Neural cell (in vitro differentiated cells): Measurements from ENCODE around the gene ITGB2. TPM values are rescaled to one million over a fixed set of nuclear protein-coding genes. Genes with fewer than 3 reads are reported as not detected.

Experiments used
- H2AFZ ChIP-seq: fragments of 200-600, 300-800 bp; sonication (generic), shearing (Covaris generic); 2 replicates; pipeline ENCODE4 v1.6.0; 2014; ENCODE audit warnings: low read depth, mild to moderate bottlenecking, antibody characterized with exemption, low read length, moderate library complexity
- H3F3A ChIP-seq: fragments of 200-600 bp; shearing (Covaris generic); 2 replicates; pipeline ENCODE4 v1.6.1; 2016; ENCODE audit warnings: mild to moderate bottlenecking, moderate library complexity, mixed read lengths, antibody characterized with exemption, low read length; ENCODE audit not compliant: insufficient read depth, poor library complexity, severe bottlenecking
- H3K27ac ChIP-seq: fragments of 200-600, 300-800 bp; sonication (generic), shearing (Covaris generic); 2 replicates; pipeline ENCODE4 v1.5.1; 2014; ENCODE audit warnings: mild to moderate bottlenecking, low read length, moderate library complexity
- H3K27me3 ChIP-seq: fragments of 300-800, 200-600 bp; sonication (generic), shearing (Covaris generic); 2 replicates; pipeline ENCODE4 v1.6.0; 2014; ENCODE audit warnings: mild to moderate bottlenecking, low read depth, low read length, moderate library complexity; ENCODE audit not compliant: insufficient read depth
- H3K36me3 ChIP-seq: fragments of 300-800, 200-600 bp; sonication (generic), shearing (Covaris generic); 2 replicates; pipeline ENCODE4 v1.5.1; 2014; ENCODE audit warnings: mild to moderate bottlenecking, antibody characterized with exemption, low read length, moderate library complexity; ENCODE audit not compliant: insufficient read depth
- H3K4me2 ChIP-seq: fragments of 300-800, 200-600 bp; sonication (generic), shearing (Covaris generic); 2 replicates; pipeline ENCODE4 v1.6.0; 2014; ENCODE audit warnings: mild to moderate bottlenecking, low read length
- H3K4me3 ChIP-seq: fragments of 300-800, 200-600 bp; sonication (generic), shearing (Covaris generic); 2 replicates; pipeline ENCODE4 v1.5.1; 2014; ENCODE audit warnings: mild to moderate bottlenecking, low read length, moderate library complexity
- H3K79me2 ChIP-seq: fragments of 200-600 bp; shearing (Covaris generic); replicated peaks from 2 replicates; pipeline ENCODE4 v1.6.0; 2014; ENCODE audit warnings: mild to moderate bottlenecking, low read length, moderate library complexity; ENCODE audit not compliant: insufficient read depth
- H3K9ac ChIP-seq: fragments of 300-800, 200-600 bp; sonication (generic), shearing (Covaris generic); 2 replicates; pipeline ENCODE4 v1.6.1; 2016; ENCODE audit warnings: mild to moderate bottlenecking, low read length, mixed read lengths
- H3K9me2 ChIP-seq: fragments of 200-600 bp; shearing (Covaris generic); 2 replicates; pipeline ENCODE4 v1.6.1; 2016; ENCODE audit warnings: mild to moderate bottlenecking, low read length, mixed read lengths; ENCODE audit not compliant: insufficient read depth
- H3K9me3 ChIP-seq: fragments of 200-600, 300-800 bp; sonication (generic), shearing (Covaris generic); 2 replicates; pipeline ENCODE4 v1.6.1; 2016; ENCODE audit warnings: mild to moderate bottlenecking, mixed run types, low read length, moderate library complexity, mixed read lengths
- H4K20me1 ChIP-seq: fragments of 200-600 bp; shearing (Covaris generic); 2 replicates; pipeline ENCODE4 v1.6.1; 2016; ENCODE audit warnings: mild to moderate bottlenecking, mixed run types; ENCODE audit not compliant: insufficient read depth
- EP300 ChIP-seq: fragments of 450-650 bp; conservative IDR thresholded peaks from 2 replicates; pipeline ENCODE4 v1.6.1; 2014; ENCODE audit warnings: antibody characterized with exemption, mild to moderate bottlenecking, moderate library complexity; ENCODE audit not compliant: poor library complexity, severe bottlenecking
- EZH2 ChIP-seq: fragments of 200-600, 300-800 bp; shearing (Covaris generic), sonication (generic); IDR thresholded peaks from 2 replicates; pipeline ENCODE4 v1.6.1; 2014; ENCODE audit warnings: antibody characterized with exemption, low read length, borderline replicate concordance, mild to moderate bottlenecking; ENCODE audit not compliant: insufficient read depth, poor library complexity, severe bottlenecking
- MXI1 ChIP-seq: fragments of 450-650 bp; conservative IDR thresholded peaks from 2 replicates; pipeline ENCODE4 v1.6.1; 2014; ENCODE audit warnings: antibody characterized with exemption, mild to moderate bottlenecking; ENCODE audit not compliant: poor library complexity, severe bottlenecking
- POLR2AphosphoS5 ChIP-seq: IDR thresholded peaks from 2 replicates; pipeline ENCODE4 v1.6.1; 2012
- RAD21 ChIP-seq: fragments of 450-650 bp; conservative IDR thresholded peaks from 2 replicates; pipeline ENCODE4 v1.6.1; 2014; ENCODE audit warnings: antibody characterized with exemption, mild to moderate bottlenecking, moderate library complexity
- SMC3 ChIP-seq: fragments of 450-650 bp; conservative IDR thresholded peaks from 2 replicates; pipeline ENCODE4 v1.6.1; 2014; ENCODE audit warnings: antibody characterized with exemption, mild to moderate bottlenecking, moderate library complexity; ENCODE audit not compliant: poor library complexity
- TAF1 ChIP-seq: IDR thresholded peaks from 2 replicates; pipeline ENCODE4 v1.6.1; 2012; ENCODE audit warnings: low read depth
- polyA plus RNA-seq: library from polyadenylated mRNA; depleted of rRNA; stranded (reverse); fragments of >200 nt; gene quantifications from 2 replicates; pipeline ENCODE4 v1.2.3, GENCODE V29; 2014
- TF ChIP-seq, protein P1 (sequence below): IDR thresholded peaks from 2 replicates; pipeline ENCODE4 v1.6.1; 2012; ENCODE audit warnings: borderline replicate concordance
- TF ChIP-seq, protein P2 (sequence below): fragments of 450-650 bp; IDR thresholded peaks from 2 replicates; pipeline ENCODE4 v1.5.1; 2014; ENCODE audit warnings: antibody characterized with exemption, mild to moderate bottlenecking, moderate library complexity; ENCODE audit not compliant: poor library complexity, severe bottlenecking

ITGB2 gene
- polyA plus RNA-seq, 1 donor from 2014 or later = not detected

DNA sequence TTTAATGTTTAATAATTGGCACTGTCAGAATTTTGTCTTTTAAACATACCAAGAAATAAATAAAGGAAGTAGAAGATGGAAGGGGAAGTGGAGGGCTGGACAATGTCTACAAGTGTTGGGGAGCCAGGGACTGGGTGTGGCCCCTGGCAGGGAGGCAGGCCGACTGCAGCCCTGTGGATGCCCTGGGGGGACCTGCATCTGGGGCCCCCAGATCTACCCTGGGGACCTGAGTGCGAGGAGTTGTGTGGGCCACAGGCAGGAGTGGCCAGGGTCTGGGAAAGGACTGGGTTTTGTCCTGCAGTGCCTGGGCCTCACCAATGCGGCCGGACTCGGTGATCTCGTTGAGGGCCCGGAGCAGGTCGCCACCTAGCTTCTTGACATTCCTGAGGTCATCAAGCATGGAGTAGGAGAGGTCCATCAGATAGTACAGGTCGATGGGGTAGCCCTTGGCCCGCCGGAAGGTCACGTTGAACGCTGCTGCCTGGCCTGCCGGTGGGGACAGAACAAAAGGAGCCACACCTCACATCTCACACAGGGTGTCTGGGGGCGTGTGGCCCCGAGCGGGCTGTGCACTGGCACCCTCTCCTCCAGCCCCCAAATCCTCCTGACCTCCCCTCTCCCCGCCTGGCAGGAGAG, 17.5 kb downstream of the ITGB2 start:
- Histone ChIP-seq H3K9me3 (no peaks in the 10 kb centered on the region), H3K4me3 (no peak overlapping the region), H3K9me2 (no peaks in the 10 kb centered on the region), H3K27ac (no peak overlapping the region), H3K27me3 (no peaks in the 10 kb centered on the region), H3K79me2 (no peaks in the 10 kb centered on the region), H2AFZ (no peak overlapping the region), H3K4me2 (no peak overlapping the region), H4K20me1 (no peaks in the 10 kb centered on the region), H3K9ac (no peak overlapping the region), H3F3A (no peaks in the 10 kb centered on the region), H3K36me3 (no peaks in the 10 kb centered on the region)
- TF ChIP-seq, protein P1, sequence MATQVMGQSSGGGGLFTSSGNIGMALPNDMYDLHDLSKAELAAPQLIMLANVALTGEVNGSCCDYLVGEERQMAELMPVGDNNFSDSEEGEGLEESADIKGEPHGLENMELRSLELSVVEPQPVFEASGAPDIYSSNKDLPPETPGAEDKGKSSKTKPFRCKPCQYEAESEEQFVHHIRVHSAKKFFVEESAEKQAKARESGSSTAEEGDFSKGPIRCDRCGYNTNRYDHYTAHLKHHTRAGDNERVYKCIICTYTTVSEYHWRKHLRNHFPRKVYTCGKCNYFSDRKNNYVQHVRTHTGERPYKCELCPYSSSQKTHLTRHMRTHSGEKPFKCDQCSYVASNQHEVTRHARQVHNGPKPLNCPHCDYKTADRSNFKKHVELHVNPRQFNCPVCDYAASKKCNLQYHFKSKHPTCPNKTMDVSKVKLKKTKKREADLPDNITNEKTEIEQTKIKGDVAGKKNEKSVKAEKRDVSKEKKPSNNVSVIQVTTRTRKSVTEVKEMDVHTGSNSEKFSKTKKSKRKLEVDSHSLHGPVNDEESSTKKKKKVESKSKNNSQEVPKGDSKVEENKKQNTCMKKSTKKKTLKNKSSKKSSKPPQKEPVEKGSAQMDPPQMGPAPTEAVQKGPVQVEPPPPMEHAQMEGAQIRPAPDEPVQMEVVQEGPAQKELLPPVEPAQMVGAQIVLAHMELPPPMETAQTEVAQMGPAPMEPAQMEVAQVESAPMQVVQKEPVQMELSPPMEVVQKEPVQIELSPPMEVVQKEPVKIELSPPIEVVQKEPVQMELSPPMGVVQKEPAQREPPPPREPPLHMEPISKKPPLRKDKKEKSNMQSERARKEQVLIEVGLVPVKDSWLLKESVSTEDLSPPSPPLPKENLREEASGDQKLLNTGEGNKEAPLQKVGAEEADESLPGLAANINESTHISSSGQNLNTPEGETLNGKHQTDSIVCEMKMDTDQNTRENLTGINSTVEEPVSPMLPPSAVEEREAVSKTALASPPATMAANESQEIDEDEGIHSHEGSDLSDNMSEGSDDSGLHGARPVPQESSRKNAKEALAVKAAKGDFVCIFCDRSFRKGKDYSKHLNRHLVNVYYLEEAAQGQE = no peak
- TF ChIP-seq RAD21 (no peak), SMC3 (no peak), POLR2AphosphoS5 (no peak), EZH2 (no peak), EP300 (no peak), TAF1 (no peak), MXI1 (no peak)
- TF ChIP-seq, protein P2, sequence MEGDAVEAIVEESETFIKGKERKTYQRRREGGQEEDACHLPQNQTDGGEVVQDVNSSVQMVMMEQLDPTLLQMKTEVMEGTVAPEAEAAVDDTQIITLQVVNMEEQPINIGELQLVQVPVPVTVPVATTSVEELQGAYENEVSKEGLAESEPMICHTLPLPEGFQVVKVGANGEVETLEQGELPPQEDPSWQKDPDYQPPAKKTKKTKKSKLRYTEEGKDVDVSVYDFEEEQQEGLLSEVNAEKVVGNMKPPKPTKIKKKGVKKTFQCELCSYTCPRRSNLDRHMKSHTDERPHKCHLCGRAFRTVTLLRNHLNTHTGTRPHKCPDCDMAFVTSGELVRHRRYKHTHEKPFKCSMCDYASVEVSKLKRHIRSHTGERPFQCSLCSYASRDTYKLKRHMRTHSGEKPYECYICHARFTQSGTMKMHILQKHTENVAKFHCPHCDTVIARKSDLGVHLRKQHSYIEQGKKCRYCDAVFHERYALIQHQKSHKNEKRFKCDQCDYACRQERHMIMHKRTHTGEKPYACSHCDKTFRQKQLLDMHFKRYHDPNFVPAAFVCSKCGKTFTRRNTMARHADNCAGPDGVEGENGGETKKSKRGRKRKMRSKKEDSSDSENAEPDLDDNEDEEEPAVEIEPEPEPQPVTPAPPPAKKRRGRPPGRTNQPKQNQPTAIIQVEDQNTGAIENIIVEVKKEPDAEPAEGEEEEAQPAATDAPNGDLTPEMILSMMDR = no peak

DNA sequence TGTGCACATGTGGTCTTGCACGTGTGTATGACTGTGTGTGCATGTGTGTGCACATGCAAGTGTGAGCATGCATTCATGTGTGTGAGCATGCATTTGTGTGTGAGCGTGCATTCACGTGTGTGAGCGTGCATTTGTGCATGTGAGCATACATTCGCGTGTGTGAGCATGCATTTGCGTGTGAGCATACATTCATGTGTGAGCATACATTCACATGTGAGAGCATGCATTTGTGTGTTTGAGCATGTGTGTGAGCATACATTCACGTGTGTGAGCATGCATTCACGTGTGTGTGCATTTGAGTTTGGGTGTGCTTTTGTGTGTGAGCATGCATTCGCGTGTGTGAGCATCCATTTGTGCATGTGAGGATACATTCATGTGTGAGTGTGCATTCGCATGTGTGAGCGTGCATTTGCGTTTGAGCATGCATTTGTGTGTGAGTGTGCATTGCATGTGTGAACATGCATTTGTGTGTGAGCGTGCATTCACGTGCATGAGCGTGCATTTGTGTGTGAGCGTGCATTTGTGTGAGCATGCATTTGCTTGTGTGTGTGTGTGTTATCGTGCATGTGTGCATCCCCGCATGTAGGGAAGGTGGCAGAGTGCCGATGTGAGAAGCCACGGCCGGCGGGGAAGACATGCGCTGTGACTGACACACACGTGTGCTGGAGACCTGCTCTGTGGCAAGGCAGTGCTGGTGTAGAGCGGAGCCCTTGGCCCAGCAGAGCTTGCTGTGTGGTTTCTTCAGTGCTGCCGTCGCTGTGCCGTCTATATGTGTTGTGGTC, 18.2 kb downstream of the ITGB2 start:
- no peak overlapping the region for H3K27ac ChIP-seq
- no peaks in the 10 kb centered on the region for H3K9me3 ChIP-seq
- H3K9ac ChIP-seq = no peak overlapping the region
- H3K79me2 ChIP-seq = no peaks in the 10 kb centered on the region
- no peaks in the 10 kb centered on the region for H3F3A ChIP-seq
- H3K27me3 ChIP-seq = no peaks in the 10 kb centered on the region
- no peaks in the 10 kb centered on the region for H4K20me1 ChIP-seq
- no peaks in the 10 kb centered on the region for H3K9me2 ChIP-seq
- TF ChIP-seq, protein P1 = no peak
- TF ChIP-seq, protein P2 = no peak
- TF ChIP-seq RAD21 (no peak), TAF1 (no peak)
- H3K4me2 ChIP-seq = no peak overlapping the region
- H3K4me3 ChIP-seq = no peak overlapping the region
- no peaks in the 10 kb centered on the region for H3K36me3 ChIP-seq
- H2AFZ ChIP-seq = no peak overlapping the region
